ENCODE measurements around the gene ORAI3.
A peak's percentile ranks its signal among the peaks of the same experiment; 100 is the strongest.

ORAI3 gene

GRCh38 chr16:30947859-30948666 is 805 bp upstream of the ORAI3 start:
- DNase-seq = peak; percentile 98

DNA sequence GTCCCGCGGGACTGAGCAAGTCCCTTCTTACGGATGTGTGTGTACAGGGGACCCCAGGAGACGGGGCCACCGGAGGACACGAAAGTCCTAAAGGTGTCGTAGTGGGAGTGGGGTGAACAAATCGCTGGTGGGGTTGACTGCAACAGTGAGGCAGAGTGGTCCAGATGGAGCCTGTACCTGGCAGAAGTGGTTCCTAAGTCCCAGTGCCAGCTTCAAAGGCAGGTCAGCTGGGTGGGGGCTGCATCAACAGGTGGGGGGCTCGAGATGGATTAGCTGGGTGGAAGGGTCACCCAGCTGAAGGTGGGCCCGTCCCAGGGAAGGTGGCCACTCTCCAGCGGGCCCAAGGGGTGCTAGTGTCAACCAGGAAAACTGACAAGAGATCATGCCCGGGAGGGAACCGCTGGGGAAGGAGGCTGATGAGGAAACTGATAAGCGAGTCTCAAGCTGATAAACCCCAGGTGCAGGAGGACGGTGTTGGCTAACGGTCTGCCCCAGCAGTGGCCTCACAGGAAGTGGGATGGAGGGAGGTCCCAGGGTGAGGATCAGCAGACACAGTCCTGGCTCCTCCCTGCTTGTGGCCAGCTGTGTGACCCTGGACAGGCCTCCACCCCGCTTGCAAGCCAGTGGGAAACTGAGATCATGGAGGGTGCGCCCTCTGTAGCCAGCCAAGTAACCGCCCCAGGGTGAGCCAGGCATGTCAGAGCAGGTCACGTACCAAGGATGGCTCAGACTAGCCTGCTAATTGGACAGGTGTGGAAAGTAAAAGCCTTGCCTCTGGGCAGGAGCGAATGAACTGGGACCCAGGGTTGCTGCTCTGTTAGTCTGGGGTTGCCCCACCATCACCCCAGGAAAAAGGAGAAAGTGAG is 1.0 kb downstream of the ORAI3 start:
- DNase-seq = peak; percentile 21

DNA sequence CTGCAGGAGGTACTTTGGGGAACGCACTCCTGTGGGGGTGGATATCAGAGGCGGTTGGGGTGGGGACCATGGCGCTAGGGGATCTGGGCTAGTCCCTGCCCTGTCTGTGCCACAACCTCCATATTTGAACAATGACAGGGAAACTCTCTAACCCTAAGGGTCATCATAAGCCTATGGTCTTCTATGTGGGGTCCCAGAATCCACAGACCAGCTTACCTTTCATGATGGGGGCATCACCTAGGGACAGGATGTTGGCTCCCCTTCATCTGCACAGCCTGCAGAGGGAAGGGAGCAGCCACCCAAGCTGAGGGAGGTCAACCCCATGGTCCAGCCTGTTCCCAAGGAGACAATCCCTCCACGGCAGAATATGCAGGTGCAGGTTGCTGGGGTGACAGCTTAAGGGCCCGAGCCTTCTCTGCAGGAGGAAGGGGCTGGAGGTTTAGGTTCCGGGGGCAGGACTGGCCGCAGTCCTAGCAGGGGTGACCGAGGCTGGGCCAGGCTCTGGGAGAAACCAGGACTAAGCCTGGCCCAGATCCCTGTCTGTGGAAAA is 1.7 kb downstream of the ORAI3 start:
- DNase-seq = no peak

GRCh38 chr16:30951193-30951592 is 2.3 kb downstream of the ORAI3 start:
- no peak for DNase-seq

- DNase-seq = no peak
These were observed 2.9 kb downstream of the ORAI3 start for GRCh38 chr16:30951750-30952149.

GRCh38 chr16:30953111-30953510 is 4.2 kb downstream of the ORAI3 start:
- DNase-seq = no peak

DNA sequence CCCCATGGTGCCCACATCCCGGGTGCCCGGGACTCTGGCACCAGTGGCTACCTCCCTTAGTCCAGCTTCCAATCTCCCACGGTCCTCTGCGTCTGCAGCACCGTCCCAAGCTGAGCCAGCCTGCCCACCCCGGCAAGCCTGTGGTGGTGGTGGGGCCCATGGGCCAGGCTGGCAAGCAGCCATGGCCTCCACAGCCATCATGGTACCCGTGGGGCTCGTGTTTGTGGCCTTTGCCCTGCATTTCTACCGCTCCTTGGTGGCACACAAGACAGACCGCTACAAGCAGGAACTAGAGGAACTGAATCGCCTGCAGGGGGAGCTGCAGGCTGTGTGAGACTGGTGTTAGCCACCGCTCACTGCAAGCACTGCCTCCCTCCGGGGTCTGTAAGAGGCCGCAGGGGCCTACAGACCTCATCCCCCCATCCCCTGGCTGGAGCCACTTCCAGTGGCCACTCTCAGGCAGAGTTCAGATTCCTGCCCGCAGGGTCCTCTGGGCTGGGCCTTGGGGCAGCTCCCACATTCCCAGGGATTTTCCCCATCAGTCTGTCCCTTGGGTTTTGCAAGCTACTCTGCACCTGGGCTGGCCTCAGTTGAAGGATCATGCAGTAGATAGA is 4.8 kb downstream of the ORAI3 start:
- peak; percentile 71 for DNase-seq

DNA sequence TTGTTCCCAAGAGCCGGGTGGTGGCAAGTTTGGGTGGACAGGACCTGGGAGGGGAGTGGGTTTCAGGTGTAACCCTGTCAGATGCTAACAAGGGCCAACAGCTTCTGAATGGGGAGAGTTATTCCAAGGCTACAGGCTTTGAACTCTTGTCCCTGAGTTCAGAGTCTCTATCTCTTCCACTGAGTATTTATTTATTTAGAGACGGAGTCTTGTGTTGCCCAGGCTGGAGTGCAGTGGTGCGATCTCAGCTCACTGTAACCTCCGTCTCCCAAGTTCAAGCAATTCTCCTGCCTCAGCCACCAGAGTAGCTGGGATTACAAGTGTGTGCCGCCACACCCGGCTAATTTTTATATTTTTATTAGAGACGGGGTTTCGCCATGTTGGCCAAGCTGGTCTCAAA is 6.1 kb downstream of the ORAI3 start:
- no peak for DNase-seq

- peak; percentile 89 for DNase-seq
These were observed 8.0 kb downstream of the ORAI3 start for GRCh38 chr16:30956601-30957455.

GRCh38 chr16:30957456-30958174 is 8.7 kb downstream of the ORAI3 start, which contains the start of gene SETD1A:
TSS of gene SETD1A (plus strand) at chr16:30957754. CDS start at chr16:30958732, 978 bp downstream.
- DNase-seq = peak; percentile 97

DNA sequence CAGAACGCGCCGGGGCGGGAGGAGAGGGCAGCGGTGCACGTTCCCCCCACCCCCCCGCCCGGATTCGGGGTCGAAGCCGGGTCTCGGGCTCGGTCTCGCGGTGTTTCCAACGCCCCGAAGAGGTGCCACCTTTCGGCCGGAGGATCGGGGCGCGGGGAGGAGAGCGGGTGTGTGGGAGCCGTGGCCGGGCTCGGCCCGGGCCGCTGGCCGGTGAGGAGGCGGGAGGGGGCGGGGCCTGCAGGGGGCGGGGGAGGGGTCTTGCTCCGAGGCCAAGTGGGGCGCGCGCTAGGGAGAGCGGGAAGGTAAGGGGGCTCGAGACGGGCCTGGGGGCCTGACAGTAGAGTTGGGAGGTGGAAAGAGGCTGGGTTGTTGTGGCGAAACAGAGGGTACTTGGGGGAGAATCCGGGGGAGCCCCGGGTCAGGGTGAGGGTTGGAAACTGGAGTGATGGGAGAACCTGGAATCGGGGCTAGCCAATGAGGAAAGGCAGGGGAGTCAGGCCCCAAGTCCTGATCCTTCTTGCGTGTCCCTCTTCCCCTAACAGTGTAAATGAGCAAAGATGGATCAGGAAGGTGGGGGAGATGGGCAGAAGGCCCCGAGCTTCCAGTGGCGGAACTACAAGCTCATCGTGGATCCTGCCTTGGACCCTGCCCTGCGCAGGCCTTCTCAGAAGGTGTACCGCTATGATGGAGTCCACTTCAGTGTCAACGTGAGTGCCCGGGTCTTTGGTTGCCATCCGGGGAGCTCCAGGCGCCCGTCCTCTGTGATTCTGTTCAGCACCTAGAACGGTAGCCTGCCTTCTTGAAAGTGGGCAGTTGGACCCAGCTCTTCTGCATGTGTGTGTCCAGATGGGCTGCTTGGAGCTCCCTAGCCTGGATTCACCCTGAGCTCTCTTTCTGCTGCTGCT is 9.6 kb downstream of the ORAI3 start:
- peak; percentile 50 for DNase-seq

GRCh38 chr16:30961384-30961783 is 12.5 kb downstream of the ORAI3 start:
- DNase-seq = no peak

DNA sequence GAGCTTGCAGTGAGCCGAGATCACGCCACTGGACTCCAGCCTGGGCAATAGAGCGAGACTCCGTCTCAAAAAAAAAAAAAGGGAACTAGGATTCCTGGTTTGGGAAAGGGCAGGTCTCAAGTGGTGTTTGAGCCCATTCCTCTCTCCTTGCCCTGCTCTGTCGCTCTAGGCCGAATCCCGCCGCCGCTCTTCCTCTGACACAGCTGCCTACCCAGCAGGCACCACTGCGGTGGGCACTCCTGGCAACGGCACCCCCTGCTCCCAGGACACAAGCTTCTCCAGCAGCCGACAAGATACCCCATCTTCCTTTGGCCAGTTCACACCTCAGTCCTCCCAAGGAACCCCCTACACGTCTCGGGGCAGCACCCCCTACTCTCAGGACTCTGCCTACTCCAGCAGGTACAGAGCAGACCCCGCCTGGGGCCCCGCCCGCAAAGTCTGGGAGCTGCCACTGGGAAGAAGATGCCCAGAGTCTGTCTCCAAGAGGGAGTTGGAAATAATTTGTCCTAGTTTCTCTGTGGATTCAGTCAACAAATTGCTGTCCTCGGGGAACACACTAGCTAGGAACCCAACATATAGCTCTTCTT is 15.2 kb downstream of the ORAI3 start:
- DNase-seq = no peak

GRCh38 chr16:30964574-30965226 is 15.8 kb downstream of the ORAI3 start:
- no peak for DNase-seq

DNA sequence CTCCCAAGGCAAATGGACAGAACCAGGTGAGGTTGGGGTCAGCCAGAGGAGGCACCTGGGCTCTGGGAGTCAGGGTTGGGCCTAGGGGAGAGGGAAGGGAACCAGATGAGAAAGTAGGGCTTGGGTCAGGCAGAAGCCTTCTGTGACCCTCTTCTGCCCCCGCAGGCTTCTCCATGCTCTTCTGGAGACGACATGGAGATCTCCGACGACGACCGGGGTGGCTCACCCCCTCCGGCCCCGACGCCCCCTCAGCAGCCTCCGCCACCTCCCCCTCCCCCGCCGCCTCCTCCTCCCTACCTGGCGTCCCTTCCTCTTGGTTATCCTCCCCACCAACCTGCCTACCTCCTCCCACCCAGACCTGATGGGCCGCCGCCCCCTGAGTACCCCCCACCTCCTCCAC is 16.6 kb downstream of the ORAI3 start:
- no peak for DNase-seq

DNA sequence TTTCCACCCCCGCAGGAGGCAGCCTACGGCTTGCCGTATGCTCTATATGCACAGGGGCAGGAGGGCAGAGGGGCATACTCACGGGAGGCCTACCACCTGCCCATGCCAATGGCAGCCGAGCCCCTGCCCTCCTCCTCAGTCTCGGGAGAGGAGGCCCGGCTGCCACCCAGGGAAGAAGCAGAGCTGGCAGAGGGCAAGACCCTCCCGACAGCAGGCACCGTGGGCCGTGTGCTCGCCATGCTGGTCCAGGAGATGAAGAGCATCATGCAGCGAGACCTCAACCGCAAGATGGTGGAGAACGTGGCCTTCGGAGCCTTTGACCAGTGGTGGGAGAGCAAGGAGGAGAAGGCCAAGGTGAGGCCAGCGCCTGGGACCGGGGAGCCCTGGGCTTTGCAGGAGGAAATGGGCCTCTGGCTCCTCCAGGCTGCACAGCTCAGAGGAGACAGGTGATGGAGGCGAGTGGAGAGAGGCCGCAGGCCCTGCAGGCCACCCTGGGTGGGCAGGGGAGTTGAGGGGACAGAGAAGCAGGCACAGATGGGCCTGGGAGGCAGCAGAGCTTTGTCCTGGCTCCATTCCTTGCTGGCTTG is 17.3 kb downstream of the ORAI3 start:
- DNase-seq = no peak

DNA sequence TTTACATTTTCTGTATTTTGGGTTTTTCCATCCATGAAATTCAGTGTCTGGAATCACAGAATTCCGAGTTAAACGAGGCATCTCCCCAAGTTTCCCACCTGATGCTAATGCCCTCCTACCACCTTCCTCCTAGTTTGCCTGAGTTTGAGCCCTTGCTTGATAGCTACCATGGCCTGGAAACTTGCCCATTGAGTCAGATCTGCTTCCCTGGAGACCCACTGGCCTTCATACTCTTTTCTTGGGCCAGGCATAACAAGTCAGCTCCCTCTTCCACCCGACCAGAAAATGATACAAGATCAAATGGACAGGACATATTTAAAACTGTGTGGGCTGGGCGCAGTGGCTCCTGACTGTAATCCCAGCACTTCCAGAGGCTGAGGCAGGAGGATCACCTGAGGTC is 18.9 kb downstream of the ORAI3 start:
- no peak for DNase-seq

GRCh38 chr16:30969246-30969842 is 20.5 kb downstream of the ORAI3 start:
- no peak for DNase-seq

DNA sequence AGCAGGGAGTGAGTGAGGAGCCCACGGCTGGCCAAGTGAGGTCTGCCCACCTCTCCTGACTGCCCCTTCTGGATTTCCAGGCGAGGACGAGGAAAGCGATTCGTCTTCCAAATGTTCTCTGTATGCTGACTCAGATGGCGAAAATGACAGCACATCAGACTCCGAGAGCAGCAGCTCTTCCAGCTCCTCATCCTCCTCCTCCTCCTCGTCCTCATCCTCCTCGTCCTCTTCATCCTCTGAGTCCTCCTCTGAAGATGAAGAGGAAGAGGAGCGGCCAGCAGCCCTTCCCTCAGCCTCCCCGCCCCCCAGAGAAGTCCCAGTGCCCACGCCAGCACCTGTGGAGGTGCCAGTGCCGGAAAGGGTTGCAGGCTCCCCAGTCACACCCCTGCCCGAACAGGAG is 22.4 kb downstream of the ORAI3 start:
- DNase-seq = no peak

Measured in fibroblast of skin of right quadriceps (primary cell).